Neural cell (in vitro differentiated cells): ENCODE results near the gene FSIP1.

Source experiments
- EP300 ChIP-seq: fragments of 450-650 bp; conservative IDR thresholded peaks from 2 replicates; pipeline ENCODE4 v1.6.1; 2014; ENCODE audit warnings: antibody characterized with exemption, mild to moderate bottlenecking, moderate library complexity; ENCODE audit not compliant: poor library complexity, severe bottlenecking
- EZH2 ChIP-seq: fragments of 200-600, 300-800 bp; shearing (Covaris generic), sonication (generic); IDR thresholded peaks from 2 replicates; pipeline ENCODE4 v1.6.1; 2014; ENCODE audit warnings: antibody characterized with exemption, low read length, borderline replicate concordance, mild to moderate bottlenecking; ENCODE audit not compliant: insufficient read depth, poor library complexity, severe bottlenecking
- MXI1 ChIP-seq: fragments of 450-650 bp; conservative IDR thresholded peaks from 2 replicates; pipeline ENCODE4 v1.6.1; 2014; ENCODE audit warnings: antibody characterized with exemption, mild to moderate bottlenecking; ENCODE audit not compliant: poor library complexity, severe bottlenecking
- TAF1 ChIP-seq: IDR thresholded peaks from 2 replicates; pipeline ENCODE4 v1.6.1; 2012; ENCODE audit warnings: low read depth
- TF ChIP-seq, protein P1 (sequence below): fragments of 450-650 bp; IDR thresholded peaks from 2 replicates; pipeline ENCODE4 v1.5.1; 2014; ENCODE audit warnings: antibody characterized with exemption, mild to moderate bottlenecking, moderate library complexity; ENCODE audit not compliant: poor library complexity, severe bottlenecking
- TF ChIP-seq, protein P2 (sequence below): IDR thresholded peaks from 2 replicates; pipeline ENCODE4 v1.6.1; 2012; ENCODE audit warnings: borderline replicate concordance

DNA sequence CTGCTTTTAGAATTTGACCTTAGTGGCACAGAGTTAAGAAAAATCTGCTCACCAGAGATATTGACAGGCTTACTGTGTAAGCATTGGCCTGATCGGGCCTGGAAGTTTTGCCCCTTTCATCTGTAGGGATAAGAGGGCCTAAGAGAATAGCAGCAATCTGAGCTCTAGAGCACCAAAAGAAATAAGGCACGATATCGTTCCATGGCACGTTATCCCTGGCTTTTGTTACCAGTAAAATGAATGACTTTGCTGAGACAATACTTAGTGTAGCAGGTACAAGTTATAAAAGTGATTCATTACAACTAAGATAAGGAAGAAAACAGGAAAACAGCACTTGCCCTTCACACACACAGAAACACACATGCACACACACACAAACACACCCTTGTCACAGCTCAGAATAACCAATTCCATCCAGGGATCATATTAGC lies 196.8 kb downstream of the FSIP1 start:
- TF ChIP-seq TAF1 = no peak
- TF ChIP-seq, protein P1, sequence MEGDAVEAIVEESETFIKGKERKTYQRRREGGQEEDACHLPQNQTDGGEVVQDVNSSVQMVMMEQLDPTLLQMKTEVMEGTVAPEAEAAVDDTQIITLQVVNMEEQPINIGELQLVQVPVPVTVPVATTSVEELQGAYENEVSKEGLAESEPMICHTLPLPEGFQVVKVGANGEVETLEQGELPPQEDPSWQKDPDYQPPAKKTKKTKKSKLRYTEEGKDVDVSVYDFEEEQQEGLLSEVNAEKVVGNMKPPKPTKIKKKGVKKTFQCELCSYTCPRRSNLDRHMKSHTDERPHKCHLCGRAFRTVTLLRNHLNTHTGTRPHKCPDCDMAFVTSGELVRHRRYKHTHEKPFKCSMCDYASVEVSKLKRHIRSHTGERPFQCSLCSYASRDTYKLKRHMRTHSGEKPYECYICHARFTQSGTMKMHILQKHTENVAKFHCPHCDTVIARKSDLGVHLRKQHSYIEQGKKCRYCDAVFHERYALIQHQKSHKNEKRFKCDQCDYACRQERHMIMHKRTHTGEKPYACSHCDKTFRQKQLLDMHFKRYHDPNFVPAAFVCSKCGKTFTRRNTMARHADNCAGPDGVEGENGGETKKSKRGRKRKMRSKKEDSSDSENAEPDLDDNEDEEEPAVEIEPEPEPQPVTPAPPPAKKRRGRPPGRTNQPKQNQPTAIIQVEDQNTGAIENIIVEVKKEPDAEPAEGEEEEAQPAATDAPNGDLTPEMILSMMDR = no peak
- TF ChIP-seq EP300 = no peak
- TF ChIP-seq EZH2 = no peak
- TF ChIP-seq MXI1 = no peak
- TF ChIP-seq, protein P2, sequence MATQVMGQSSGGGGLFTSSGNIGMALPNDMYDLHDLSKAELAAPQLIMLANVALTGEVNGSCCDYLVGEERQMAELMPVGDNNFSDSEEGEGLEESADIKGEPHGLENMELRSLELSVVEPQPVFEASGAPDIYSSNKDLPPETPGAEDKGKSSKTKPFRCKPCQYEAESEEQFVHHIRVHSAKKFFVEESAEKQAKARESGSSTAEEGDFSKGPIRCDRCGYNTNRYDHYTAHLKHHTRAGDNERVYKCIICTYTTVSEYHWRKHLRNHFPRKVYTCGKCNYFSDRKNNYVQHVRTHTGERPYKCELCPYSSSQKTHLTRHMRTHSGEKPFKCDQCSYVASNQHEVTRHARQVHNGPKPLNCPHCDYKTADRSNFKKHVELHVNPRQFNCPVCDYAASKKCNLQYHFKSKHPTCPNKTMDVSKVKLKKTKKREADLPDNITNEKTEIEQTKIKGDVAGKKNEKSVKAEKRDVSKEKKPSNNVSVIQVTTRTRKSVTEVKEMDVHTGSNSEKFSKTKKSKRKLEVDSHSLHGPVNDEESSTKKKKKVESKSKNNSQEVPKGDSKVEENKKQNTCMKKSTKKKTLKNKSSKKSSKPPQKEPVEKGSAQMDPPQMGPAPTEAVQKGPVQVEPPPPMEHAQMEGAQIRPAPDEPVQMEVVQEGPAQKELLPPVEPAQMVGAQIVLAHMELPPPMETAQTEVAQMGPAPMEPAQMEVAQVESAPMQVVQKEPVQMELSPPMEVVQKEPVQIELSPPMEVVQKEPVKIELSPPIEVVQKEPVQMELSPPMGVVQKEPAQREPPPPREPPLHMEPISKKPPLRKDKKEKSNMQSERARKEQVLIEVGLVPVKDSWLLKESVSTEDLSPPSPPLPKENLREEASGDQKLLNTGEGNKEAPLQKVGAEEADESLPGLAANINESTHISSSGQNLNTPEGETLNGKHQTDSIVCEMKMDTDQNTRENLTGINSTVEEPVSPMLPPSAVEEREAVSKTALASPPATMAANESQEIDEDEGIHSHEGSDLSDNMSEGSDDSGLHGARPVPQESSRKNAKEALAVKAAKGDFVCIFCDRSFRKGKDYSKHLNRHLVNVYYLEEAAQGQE = no peak
